GM18526 (cell line): ENCODE data around the gene FBXW12.
"Not testable (repeated sequence)": the region's sequence is repeated elsewhere in the genome, so short reads cannot be mapped to it uniquely, and the experiment has no call there.

Experiments
- POLR2A ChIP-seq: IDR thresholded peaks from 3 replicates; pipeline ENCODE4 v1.6.1; 2011; ENCODE audit not compliant: insufficient read length; ENCODE audit errors: extremely low read depth

FBXW12 gene

DNA sequence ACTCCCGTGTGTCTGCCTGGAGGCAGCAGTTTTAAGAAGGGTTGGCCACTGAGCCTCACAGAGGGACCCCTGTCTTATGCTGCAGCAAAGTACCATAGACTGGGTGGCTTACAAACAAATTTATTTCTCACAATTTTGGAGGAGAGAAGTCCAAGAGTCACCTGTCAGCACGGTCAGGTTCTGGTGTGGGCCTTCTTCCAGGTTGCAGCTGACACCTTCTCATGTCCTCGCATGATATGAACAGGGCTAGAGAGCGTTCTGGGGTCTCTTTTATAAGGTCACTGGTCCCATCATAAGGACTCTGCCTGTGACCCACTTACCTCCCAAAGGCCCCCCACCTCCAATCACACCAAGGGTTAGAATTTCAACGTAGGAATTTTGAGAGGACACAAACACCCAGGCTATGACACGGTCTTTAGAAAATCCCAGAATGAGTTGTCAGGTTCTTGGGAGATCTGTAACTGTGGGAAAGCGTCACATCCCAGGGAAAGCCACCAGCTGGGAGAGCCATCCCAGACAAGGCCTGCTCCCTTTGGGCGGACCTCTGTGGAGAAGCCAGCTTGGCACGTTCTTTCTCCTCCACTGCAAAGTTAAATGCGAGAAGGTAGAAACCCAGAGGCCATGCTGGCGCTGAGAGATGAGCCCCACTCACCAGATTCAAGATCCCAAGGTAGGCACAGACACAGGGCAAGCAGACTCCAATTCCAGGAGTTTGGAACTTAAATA, at the start of gene FBXW12:
TSS of gene FBXW12 (plus strand) at position 569 of the 726 bp plus-strand sequence. CDS start 549 bp downstream, outside the sequence.
- TF ChIP-seq POLR2A: no peak

DNA sequence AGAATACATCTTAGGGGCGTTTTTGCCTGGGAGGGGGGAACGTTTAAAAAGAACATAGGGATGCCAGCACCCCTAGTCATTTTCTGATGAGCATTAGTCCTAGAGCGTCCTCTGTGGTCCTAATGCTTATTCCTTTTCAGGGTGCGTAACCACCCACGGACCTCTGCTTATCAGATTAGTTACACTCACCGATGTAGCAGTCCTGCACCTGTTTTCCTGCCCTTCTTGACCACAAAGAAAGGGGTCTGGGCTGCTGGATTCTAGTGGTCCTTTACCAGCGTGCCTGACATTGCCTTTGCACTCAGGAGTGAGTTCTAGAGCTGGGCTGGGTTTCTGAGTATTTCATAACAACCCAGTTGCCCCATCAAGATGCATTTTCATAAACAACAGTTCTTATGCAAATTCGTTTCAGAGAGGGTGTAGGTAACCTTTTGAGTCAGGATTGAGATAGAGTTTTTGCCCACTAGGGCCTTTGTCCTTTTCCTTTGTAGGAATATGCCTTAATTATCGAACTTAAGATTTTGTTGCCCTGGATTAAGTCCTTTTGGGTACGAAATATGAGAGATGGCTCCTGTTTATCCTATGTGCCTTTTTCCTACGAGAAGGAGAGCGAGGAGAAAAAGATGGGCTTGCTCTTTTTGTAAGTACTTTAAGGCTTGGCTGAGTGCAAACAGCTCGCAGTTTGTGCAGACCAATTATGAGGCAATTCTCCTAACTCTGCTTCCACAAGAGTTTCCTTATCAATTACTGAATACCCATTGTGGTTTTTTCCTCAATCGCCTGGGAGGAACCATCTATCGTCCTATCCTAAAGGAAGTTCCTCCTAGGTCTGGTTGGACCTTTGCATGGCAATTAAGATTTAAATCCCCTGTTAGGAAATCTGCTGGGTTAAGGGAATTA, 38.4 kb upstream of the FBXW12 start, which contains the start of gene SPINK8:
TSS of gene SPINK8 (minus strand) at position 316 of the 900 bp plus-strand sequence. CDS start 5,320 bp downstream, outside the sequence.
- TF ChIP-seq POLR2A: not testable (repeated sequence)

GRCh38 chr3:48334605-48335004, 37.4 kb upstream of the FBXW12 start:
- TF ChIP-seq POLR2A: no peak

- TF ChIP-seq POLR2A: no peak
Observed at GRCh38 chr3:48338635-48339034, 33.4 kb upstream of the FBXW12 start.

DNA sequence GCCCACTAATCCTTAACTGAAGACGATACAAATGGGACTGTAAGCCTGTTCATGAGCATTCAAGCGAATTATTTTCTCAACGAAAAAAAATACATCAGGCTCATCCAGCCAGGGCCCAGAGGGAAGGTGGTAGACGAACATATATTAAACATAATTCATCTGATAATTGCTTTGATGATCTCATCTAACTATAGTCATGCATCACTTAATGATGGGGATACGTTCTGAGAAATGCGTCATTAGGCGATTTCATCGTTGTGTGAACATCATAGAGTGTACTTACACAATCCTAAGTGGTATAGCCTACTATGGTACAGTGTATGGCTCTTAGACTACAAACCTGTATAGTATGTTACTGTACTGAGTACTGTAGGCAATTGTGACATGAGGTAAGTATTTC, 28.6 kb upstream of the FBXW12 start:
- TF ChIP-seq POLR2A: no peak

GRCh38 chr3:48344867-48345507, 27.0 kb upstream of the FBXW12 start:
- TF ChIP-seq POLR2A: no peak

- no peak for TF ChIP-seq POLR2A
Observed at GRCh38 chr3:48345946-48346572, 26.0 kb upstream of the FBXW12 start.

DNA sequence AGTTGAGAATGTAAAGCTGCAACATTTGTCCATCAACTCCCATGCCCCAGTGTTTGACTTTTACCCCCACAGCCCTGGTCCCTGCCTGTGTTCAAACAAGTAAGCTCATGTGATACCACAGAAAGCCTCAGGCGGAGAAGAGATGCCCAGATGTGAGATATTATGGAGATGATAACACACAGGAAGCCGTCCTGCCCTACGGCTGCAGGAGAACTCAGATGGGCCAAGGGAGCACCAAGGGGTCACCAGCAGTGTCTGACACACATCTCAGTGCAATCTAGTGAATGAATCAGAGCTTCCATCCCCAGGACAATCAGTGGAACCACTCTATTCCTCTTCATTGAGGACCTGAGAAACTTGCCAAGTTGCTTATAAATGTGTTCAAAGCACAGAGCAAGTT, 24.5 kb upstream of the FBXW12 start:
- TF ChIP-seq POLR2A: no peak

DNA sequence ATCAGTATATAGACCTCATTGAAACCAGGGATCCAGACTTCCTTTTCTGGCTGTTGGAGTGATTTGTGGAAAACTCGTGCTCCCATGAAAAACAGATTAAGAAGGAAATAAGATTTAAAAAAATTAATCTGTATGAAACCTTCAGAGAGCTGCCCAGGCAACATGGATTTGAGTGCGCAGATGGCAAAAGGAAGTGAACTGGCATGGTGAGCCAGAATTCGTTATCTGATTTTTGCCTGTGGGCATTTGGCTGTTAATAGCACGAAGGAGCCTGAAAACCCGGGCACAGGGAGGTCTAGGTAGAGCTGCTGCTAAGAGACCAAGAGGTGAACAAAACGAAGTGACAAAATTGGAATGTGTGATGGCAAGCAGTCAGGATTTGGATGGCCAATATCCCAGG, 19.5 kb upstream of the FBXW12 start:
- no peak for TF ChIP-seq POLR2A

DNA sequence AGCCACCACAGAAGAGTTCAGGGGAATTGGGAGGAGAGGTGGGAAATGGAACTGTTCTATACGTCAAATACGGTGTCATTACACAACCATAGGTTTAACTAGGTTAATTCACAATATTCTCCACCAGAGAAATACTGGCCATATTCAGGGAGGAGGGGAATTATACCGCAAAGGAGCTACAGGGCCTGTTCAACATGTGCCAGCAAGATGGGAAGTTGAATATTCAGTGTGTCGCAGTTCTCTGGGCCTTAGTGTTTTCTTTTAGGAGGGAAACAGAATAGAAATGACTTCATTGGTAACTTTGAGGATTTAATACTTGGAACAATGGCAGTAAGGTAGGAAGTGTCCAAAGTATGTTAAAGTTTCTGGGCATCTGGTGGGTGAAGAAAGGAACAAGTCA, 18.0 kb upstream of the FBXW12 start:
- TF ChIP-seq POLR2A: no peak

GRCh38 chr3:48356419-48356818, 15.6 kb upstream of the FBXW12 start:
- no peak for TF ChIP-seq POLR2A

DNA sequence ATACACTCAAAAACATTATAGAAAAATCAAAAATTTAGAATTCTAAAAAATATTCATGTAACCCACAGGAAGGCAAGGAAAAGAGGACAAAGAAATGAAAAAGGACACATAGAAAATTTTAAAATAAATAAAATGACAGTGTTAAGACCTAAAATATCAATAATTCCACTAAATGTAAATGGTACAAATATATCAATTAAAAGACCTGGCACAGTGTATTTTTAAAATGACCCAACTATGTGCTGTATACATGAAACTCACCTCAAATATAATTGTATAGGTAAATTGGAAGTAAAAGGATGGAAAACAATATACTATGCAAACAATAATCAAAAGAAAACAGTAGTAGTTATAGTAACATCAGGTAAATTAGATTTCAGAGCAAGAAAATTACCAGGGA, 10.1 kb upstream of the FBXW12 start:
- no peak for TF ChIP-seq POLR2A

DNA sequence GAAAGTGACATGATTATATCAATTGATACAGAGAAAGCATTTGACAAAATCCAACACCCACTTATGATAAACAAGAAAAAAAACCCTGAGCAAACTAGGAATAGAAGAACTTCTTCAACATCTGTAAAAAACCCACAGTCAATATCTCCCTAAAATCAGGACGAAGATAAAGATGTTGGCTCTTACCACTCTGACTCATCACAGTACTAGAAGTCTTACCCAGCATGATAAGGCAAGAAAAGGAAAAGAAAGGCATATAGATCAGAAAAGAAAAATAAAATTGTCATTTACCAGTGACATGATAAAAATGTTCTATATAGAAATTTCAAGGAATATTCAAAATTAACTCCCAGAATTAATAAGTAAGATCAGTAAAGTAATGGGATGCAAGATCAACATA, 7.2 kb upstream of the FBXW12 start:
- TF ChIP-seq POLR2A: no peak

DNA sequence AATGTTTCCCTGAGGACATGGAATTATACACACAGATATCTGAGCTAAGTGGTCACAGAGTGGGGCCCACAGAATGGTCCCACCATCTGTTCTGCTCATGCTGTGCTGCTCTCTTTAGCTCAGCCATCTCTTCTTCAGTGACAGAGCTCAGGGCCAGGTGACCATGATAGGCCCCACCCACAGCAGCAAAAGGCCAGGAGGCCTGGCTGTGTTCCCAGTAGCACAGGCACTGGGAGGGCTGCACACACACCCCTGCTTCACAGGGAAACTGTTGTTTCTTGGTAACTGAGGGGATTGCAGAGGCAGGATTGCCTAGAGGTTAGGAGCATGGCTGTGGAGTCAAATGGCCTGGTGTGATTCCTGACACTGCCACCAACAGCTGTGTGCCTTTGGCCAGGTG, 4.8 kb upstream of the FBXW12 start:
- TF ChIP-seq POLR2A: no peak

DNA sequence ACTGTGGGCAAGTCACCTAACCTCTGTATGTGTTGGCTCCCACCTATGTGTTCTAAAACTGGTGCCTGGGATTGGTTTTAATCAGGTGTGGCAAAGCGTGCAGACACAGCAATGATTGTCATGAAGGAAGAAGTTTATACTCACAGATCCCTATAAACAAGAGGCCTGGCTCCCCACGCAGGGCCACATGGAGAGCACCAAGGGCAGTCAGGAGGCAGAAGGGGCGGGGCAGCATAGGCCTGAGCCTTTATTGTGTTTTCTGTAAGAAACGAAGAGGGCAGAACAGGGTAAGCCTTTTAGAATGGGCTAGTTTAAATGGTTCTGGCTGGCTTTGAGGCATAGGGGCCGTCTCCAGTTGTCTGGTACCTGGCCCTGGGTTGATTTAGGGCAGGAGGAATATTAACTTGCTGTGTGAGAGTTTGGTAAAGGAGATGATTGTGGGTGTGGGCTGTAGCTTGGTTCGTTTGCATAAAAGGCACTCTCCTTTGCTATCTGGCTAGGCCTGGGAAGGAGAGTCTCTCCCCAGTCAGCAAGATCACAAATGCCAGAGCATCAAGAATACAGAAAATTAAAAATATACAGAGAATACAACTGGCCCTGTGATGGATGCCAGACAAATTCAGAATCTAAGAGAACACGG, 2.2 kb upstream of the FBXW12 start:
- no peak for TF ChIP-seq POLR2A

DNA sequence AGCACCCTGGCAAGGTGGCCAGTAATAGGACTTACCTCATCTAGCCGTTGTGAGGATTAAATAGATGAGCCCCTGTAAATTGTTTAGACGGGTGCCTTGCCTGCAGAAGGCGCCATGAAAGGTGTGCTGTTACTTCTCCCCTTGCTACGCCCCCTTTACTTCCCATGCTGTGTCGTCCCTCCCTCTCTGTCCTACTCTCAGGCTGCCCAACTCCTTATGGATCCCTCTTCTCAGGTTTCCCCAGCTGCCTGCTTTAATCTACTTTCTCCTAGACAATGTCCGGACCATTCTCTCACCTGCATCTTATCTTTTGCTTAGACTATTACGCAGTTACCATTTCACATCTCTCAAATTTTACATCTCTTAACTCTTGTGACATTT, 1.7 kb upstream of the FBXW12 start:
- no peak for TF ChIP-seq POLR2A
